Measurements from ENCODE around the gene ASAP2. TPM values are rescaled to one million over a fixed set of nuclear protein-coding genes. Genes with fewer than 3 reads are reported as not detected.

Gene ASAP2
- total RNA-seq, 1 experiment from 2014 or later, result 25.2 TPM

GRCh38 chr2:9252002-9252357 is 45.4 kb downstream of the ASAP2 start:
- BruUV-seq (replicated peaks), result no TSS peak
- CTCF ChIA-PET, result no interaction called here
- POLR2A ChIA-PET (ENCODE audit: unreplicated experiment), result interaction anchor here (0.6 kb wide), 1 partner anchor 81 kb away, joined by 11 read pairs; no protein-coding TSS in a partner anchor

GRCh38 chr2:9255416-9255815 is 48.8 kb downstream of the ASAP2 start:
- Histone ChIP-seq H3K4me3 (ENCODE audit: low read length) (no peak overlapping the region), H3K9me3 (ENCODE audit: low read length) (no peaks in the 10 kb centered on the region), H3K27me3 (ENCODE audit: low read length) (no peaks in the 10 kb centered on the region), H2AFZ (ENCODE audit: low read length) (no peak overlapping the region), H3K4me1 (ENCODE audit: insufficient read depth, low read length) (peaks cover 27% of the 10 kb centered on the region), H3K9me2 (replicated peaks; ENCODE audit: low read length) (no peaks in the 10 kb centered on the region), H3K4me2 (ENCODE audit: low read length) (no peak overlapping the region), H3F3A (ENCODE audit: low read length, unreplicated experiment) (no peaks in the 10 kb centered on the region), H3K36me3 (ENCODE audit: low read depth, low read length) (no peaks in the 10 kb centered on the region), H3K79me2 (ENCODE audit: low read length) (peaks cover 95% of the 10 kb centered on the region), H3K27ac (ENCODE audit: low read length) (no peak overlapping the region), H4K20me1 (ENCODE audit: low read length) (peaks cover 15% of the 10 kb centered on the region; the same call in 1 of the 2 replicates), H3K9ac (ENCODE audit: low read length) (no peak overlapping the region)
- TF ChIP-seq EZH2phosphoT487 (IDR thresholded peaks at IDR 0.05; ENCODE audit: borderline replicate concordance, low read length) (no peak), EZH2 (IDR thresholded peaks at IDR 0.05; ENCODE audit: low read length, unreplicated experiment) (no peak), CTCF (conservative IDR thresholded peaks at IDR 0.05; ENCODE audit: low read depth, low read length) (no peak)
- no TSS peak for BruUV-seq (replicated peaks)
- ChIA-PET POLR2A (ENCODE audit: unreplicated experiment) (no interaction called here), CTCF (no interaction called here)
- ATAC-seq, result no peak
- intact Hi-C loops (cut with micrococcal nuclease), result no loop called here
- no peak for DNase-seq

More at GRCh38 chr2:9252002-9252357, 45.4 kb downstream of the ASAP2 start:
- no peaks in the 10 kb centered on the region for H3K27me3 ChIP-seq (ENCODE audit: low read length)
- H3K4me3 ChIP-seq (ENCODE audit: low read length), result no peak overlapping the region
- peak overlapping the region; percentile 37 for H3K27ac ChIP-seq (ENCODE audit: low read length)
- intact Hi-C loops (cut with micrococcal nuclease), result no loop called here
- H2AFZ ChIP-seq (ENCODE audit: low read length), result no peak overlapping the region
- H3K79me2 ChIP-seq (ENCODE audit: low read length), result peaks cover 95% of the 10 kb centered on the region
- no peaks in the 10 kb centered on the region for H3K9me2 ChIP-seq (replicated peaks; ENCODE audit: low read length)
- peaks cover 42% of the 10 kb centered on the region for H3K4me1 ChIP-seq (ENCODE audit: insufficient read depth, low read length)
- no peaks in the 10 kb centered on the region for H3F3A ChIP-seq (ENCODE audit: low read length, unreplicated experiment)
- ATAC-seq (no peak), DNase-seq (no peak)
- TF ChIP-seq EZH2phosphoT487 (IDR thresholded peaks at IDR 0.05; ENCODE audit: borderline replicate concordance, low read length), result no peak
- TF ChIP-seq CTCF (conservative IDR thresholded peaks at IDR 0.05; ENCODE audit: low read depth, low read length), result no peak
- TF ChIP-seq EZH2 (IDR thresholded peaks at IDR 0.05; ENCODE audit: low read length, unreplicated experiment), result no peak
- H3K9ac ChIP-seq (ENCODE audit: low read length), result no peak overlapping the region; the same call in 1 of the 2 replicates
- H4K20me1 ChIP-seq (ENCODE audit: low read length), result peaks cover 8% of the 10 kb centered on the region; the same call in 1 of the 2 replicates
- no peak overlapping the region for H3K4me2 ChIP-seq (ENCODE audit: low read length)
- H3K9me3 ChIP-seq (ENCODE audit: low read length), result no peaks in the 10 kb centered on the region
- no peaks in the 10 kb centered on the region for H3K36me3 ChIP-seq (ENCODE audit: low read depth, low read length)

GRCh38 chr2:9256147-9256546 is 49.5 kb downstream of the ASAP2 start:
- POLR2A ChIA-PET (ENCODE audit: unreplicated experiment), result no interaction called here

More at GRCh38 chr2:9256147-9256546, 49.5 kb downstream of the ASAP2 start:
- Histone ChIP-seq H3K4me3 (ENCODE audit: low read length) (no peak overlapping the region), H4K20me1 (ENCODE audit: low read length) (peaks cover 15% of the 10 kb centered on the region; the same call in 1 of the 2 replicates), H3K9me3 (ENCODE audit: low read length) (no peaks in the 10 kb centered on the region), H3K9ac (ENCODE audit: low read length) (no peak overlapping the region), H3K4me1 (ENCODE audit: insufficient read depth, low read length) (peaks cover 22% of the 10 kb centered on the region), H3K36me3 (ENCODE audit: low read depth, low read length) (no peaks in the 10 kb centered on the region), H3K27ac (ENCODE audit: low read length) (no peak overlapping the region), H2AFZ (ENCODE audit: low read length) (no peak overlapping the region), H3K9me2 (replicated peaks; ENCODE audit: low read length) (no peaks in the 10 kb centered on the region), H3F3A (ENCODE audit: low read length, unreplicated experiment) (no peaks in the 10 kb centered on the region), H3K27me3 (ENCODE audit: low read length) (no peaks in the 10 kb centered on the region), H3K4me2 (ENCODE audit: low read length) (no peak overlapping the region), H3K79me2 (ENCODE audit: low read length) (peaks cover 95% of the 10 kb centered on the region)
- no peak for DNase-seq
- ATAC-seq, result no peak
- CTCF ChIA-PET, result no interaction called here
- intact Hi-C loops (cut with micrococcal nuclease), result no loop called here
- BruUV-seq (replicated peaks), result no TSS peak
- TF ChIP-seq EZH2 (IDR thresholded peaks at IDR 0.05; ENCODE audit: low read length, unreplicated experiment) (no peak), EZH2phosphoT487 (IDR thresholded peaks at IDR 0.05; ENCODE audit: borderline replicate concordance, low read length) (no peak), CTCF (conservative IDR thresholded peaks at IDR 0.05; ENCODE audit: low read depth, low read length) (no peak)
